IMR-90 (cell line): Measurements from ENCODE around the gene TBXAS1. TPM values are rescaled to one million over a fixed set of nuclear protein-coding genes. Genes with fewer than 3 reads are reported as not detected.
A peak's percentile ranks its signal among the peaks of the same experiment; 100 is the strongest.

Experiments used
- ATAC-seq: fragments of 200-7000 bp; cut with Tn5 transposase; 2 replicates; pipeline ENCODE4 v1.9.1; 2020; ENCODE audit warnings: low read depth, mild to moderate bottlenecking, moderate library complexity
- BruUV-seq: library from RNA; stranded (reverse); fragments of 400-500 nt; replicated peaks from 2 replicates; lab custom pipeline; 2021; lab: Mats Ljungman, UMichigan
- CTCF ChIA-PET: fragments of 300-600 bp; formaldehyde crosslinking; extraction: SDS; loops from one replicate; lab custom pipeline; 2021; ENCODE audit warnings: antibody characterized with exemption; lab: Yijun Ruan, JAX
- POLR2A ChIA-PET: fragments of 300-600 bp; sonication (Branson Sonifier 250); formaldehyde crosslinking; loops from one replicate; lab custom pipeline; 2022; ENCODE audit warnings: antibody characterized with exemption; ENCODE audit not compliant: unreplicated experiment; lab: Charles Lee
- DNase-seq: peaks from one replicate; pipeline ENCODE4 v3.0.0; 2013
- H2AFZ ChIP-seq: replicated peaks from 2 replicates; pipeline ENCODE3; 2013; ENCODE audit warnings: low read length, mild to moderate bottlenecking; ENCODE audit not compliant: poor library complexity
- H2AK5ac ChIP-seq: 2 replicates; pipeline ENCODE4 v1.6.1; 2013; ENCODE audit warnings: low read depth, low read length, inconsistent platforms
- H2AK9ac ChIP-seq: replicated peaks from 2 replicates; pipeline ENCODE3; 2013; ENCODE audit warnings: mild to moderate bottlenecking, low read depth, low read length, moderate library complexity; ENCODE audit not compliant: poor library complexity
- H2BK120ac ChIP-seq: 2 replicates; pipeline ENCODE4 v1.6.1; 2013; ENCODE audit warnings: low read depth, low read length, inconsistent platforms
- H2BK15ac ChIP-seq: 3 replicates; pipeline ENCODE4 v1.6.1; 2013; ENCODE audit warnings: low read depth, low read length, inconsistent platforms
- H2BK20ac ChIP-seq: 2 replicates; pipeline ENCODE4 v1.6.1; 2013; ENCODE audit warnings: low read depth, mild to moderate bottlenecking, inconsistent platforms, low read length, moderate library complexity
- H2BK5ac ChIP-seq: 2 replicates; pipeline ENCODE4 v1.6.1; 2013; ENCODE audit warnings: mild to moderate bottlenecking, low read depth, low read length, inconsistent platforms; ENCODE audit not compliant: poor library complexity, severe bottlenecking
- H3K14ac ChIP-seq: replicated peaks from 2 replicates; pipeline ENCODE4 v1.6.1; 2013; ENCODE audit warnings: low read depth, low read length, inconsistent platforms
- H3K18ac ChIP-seq: 2 replicates; pipeline ENCODE4 v1.6.1; 2013; ENCODE audit warnings: low read depth, low read length, control low read depth
- H3K23ac ChIP-seq: 2 replicates; pipeline ENCODE4 v1.6.1; 2013; ENCODE audit warnings: low read depth, low read length, inconsistent platforms
- H3K27ac ChIP-seq: 2 replicates; pipeline ENCODE4 v1.5.1; 2013; ENCODE audit warnings: mild to moderate bottlenecking, control low read depth, low read length; ENCODE audit not compliant: insufficient read depth
- H3K27me3 ChIP-seq: 2 replicates; pipeline ENCODE4 v1.6.1; 2013; ENCODE audit warnings: low read length; ENCODE audit not compliant: control insufficient read depth, insufficient read depth
- H3K36me3 ChIP-seq: 2 replicates; pipeline ENCODE4 v1.6.1; 2013; ENCODE audit warnings: low read length, mixed read lengths; ENCODE audit not compliant: control insufficient read depth, insufficient read depth
- H3K4ac ChIP-seq: 2 replicates; pipeline ENCODE4 v1.6.1; 2013; ENCODE audit warnings: low read depth, low read length, inconsistent platforms
- H3K4me1 ChIP-seq: 2 replicates; pipeline ENCODE4 v1.6.1; 2013; ENCODE audit warnings: low read length, mixed read lengths; ENCODE audit not compliant: control insufficient read depth, insufficient read depth
- H3K4me2 ChIP-seq: 2 replicates; pipeline ENCODE4 v1.6.1; 2013; ENCODE audit warnings: low read depth, mild to moderate bottlenecking, control low read depth, low read length, moderate library complexity
- H3K4me3 ChIP-seq: 2 replicates; pipeline ENCODE4 v1.5.1; 2013; ENCODE audit warnings: low read depth, mild to moderate bottlenecking, control low read depth, low read length, moderate library complexity; ENCODE audit not compliant: insufficient read depth
- H3K56ac ChIP-seq: 2 replicates; pipeline ENCODE4 v1.6.1; 2013; ENCODE audit warnings: low read length, inconsistent platforms; ENCODE audit not compliant: insufficient read depth; ENCODE audit errors: extremely low read depth
- H3K79me1 ChIP-seq, 2 experiments: 2 replicates each; pipeline ENCODE4 v1.6.1; 2013; ENCODE audit warnings: low read length in 2 of 2, inconsistent platforms in 1 of 2, low read depth in 1 of 2
- H3K9ac ChIP-seq: 2 replicates; pipeline ENCODE4 v1.6.1; 2013; ENCODE audit warnings: low read depth, low read length, control low read depth
- H3K9me1 ChIP-seq: 2 replicates; pipeline ENCODE4 v1.6.1; 2013; ENCODE audit warnings: low read length, inconsistent platforms; ENCODE audit not compliant: insufficient read depth
- H3K9me3 ChIP-seq: 2 replicates; pipeline ENCODE4 v1.6.1; 2013; ENCODE audit warnings: low read length; ENCODE audit not compliant: control insufficient read depth, insufficient read depth
- H4K20me1 ChIP-seq: 2 replicates; pipeline ENCODE4 v1.6.1; 2013; ENCODE audit warnings: low read length, inconsistent platforms; ENCODE audit not compliant: insufficient read depth
- H4K5ac ChIP-seq: 2 replicates; pipeline ENCODE4 v1.6.1; 2013; ENCODE audit warnings: mild to moderate bottlenecking, low read depth, low read length, control low read depth
- H4K8ac ChIP-seq, 2 experiments: 2 replicates each; pipeline ENCODE4 v1.6.1; 2013; ENCODE audit warnings: low read depth in 2 of 2, low read length in 2 of 2, control low read depth in 1 of 2, inconsistent platforms in 1 of 2
- H4K91ac ChIP-seq: 2 replicates; pipeline ENCODE4 v1.6.1; 2013; ENCODE audit warnings: low read depth, low read length, inconsistent platforms; ENCODE audit not compliant: insufficient read depth
- CHD1 ChIP-seq: IDR thresholded peaks from 2 replicates; pipeline ENCODE4 v1.6.1; 2012; ENCODE audit warnings: low read depth, low read length, improper control_type of control experiment
- CTCF ChIP-seq: conservative IDR thresholded peaks from 2 replicates; pipeline ENCODE4 v1.5.1; 2012; ENCODE audit warnings: mild to moderate bottlenecking, low read depth, low read length, improper control_type of control experiment
- MAFK ChIP-seq: IDR thresholded peaks from 2 replicates; pipeline ENCODE4 v1.6.1; 2012; ENCODE audit warnings: low read depth, low read length, improper control_type of control experiment
- MAZ ChIP-seq: IDR thresholded peaks from 2 replicates; pipeline ENCODE4 v1.6.1; 2012; ENCODE audit warnings: low read depth, mild to moderate bottlenecking, low read length, improper control_type of control experiment, moderate library complexity, borderline replicate concordance
- MXI1 ChIP-seq: IDR thresholded peaks from 2 replicates; pipeline ENCODE4 v1.6.1; 2012; ENCODE audit warnings: low read depth, mild to moderate bottlenecking, low read length, moderate library complexity, borderline replicate concordance
- NFE2L2 ChIP-seq: fragments of 150-350 bp; IDR thresholded peaks from 2 replicates; pipeline ENCODE4 v1.6.1; 2016; ENCODE audit warnings: low read depth, mild to moderate bottlenecking, low read length
- POLR2A ChIP-seq: IDR thresholded peaks from 2 replicates; pipeline ENCODE4 v1.6.1; 2012; ENCODE audit warnings: mild to moderate bottlenecking, low read depth, low read length
- RCOR1 ChIP-seq: IDR thresholded peaks from 2 replicates; pipeline ENCODE4 v1.6.1; 2012; ENCODE audit warnings: mild to moderate bottlenecking, low read length, improper control_type of control experiment; ENCODE audit not compliant: insufficient replicate concordance
- RFX5 ChIP-seq: IDR thresholded peaks from 2 replicates; pipeline ENCODE4 v1.8.0; 2012; ENCODE audit warnings: low read depth, mild to moderate bottlenecking, low read length, moderate library complexity
- WGBS, 2 experiments: methylation state at CpG; one replicate each; pipeline versions ENCODE4 v1.1.5 to v1.1.7; 2013; ENCODE audit warnings: missing lambda C conversion rate in 2 of 2; ENCODE audit not compliant: insufficient read length in 1 of 2; ENCODE audit errors: extremely low coverage in 2 of 2; 5-methylcytosine and 5-hydroxymethylcytosine counted together
- dilution Hi-C: fragments of 300-500 bp; cut with HindIII; formaldehyde crosslinking; loops from one replicate; pipeline ENCODE4 v1.14.3; 2018; ENCODE audit warnings: low sequenced_read_pairs; ENCODE audit not compliant: unreplicated experiment
- in situ Hi-C: fragments of 300-500 bp; cut with MboI; formaldehyde crosslinking; loops from 3 replicates; pipeline ENCODE4 v1.14.3; 2019; ENCODE audit warnings: low sequenced_read_pairs, inconsistent platforms, mixed read lengths
- intact Hi-C: fragments of 100-400 bp; cut with micrococcal nuclease; formaldehyde crosslinking; loops from 2 replicates; pipeline ENCODE4 v1.10.0; 2022
- polyA plus RNA-seq, 3 experiments: library from polyadenylated mRNA; depleted of rRNA; stranded (reverse); fragments of >200 nt; gene quantifications; 2 replicates each; pipeline ENCODE4 v1.2.3, GENCODE V29; 2012; ENCODE audit warnings: low replicate concordance in 1 of 3
- total RNA-seq: library from RNA; depleted of rRNA; stranded (reverse); fragments of >200 nt; gene quantifications from 2 replicates; pipeline ENCODE4 v1.2.3, GENCODE V29; 2012
- TF ChIP-seq, protein P1 (sequence below): fragments of 150-350 bp; IDR thresholded peaks from 2 replicates; pipeline ENCODE4 v1.6.1; 2016; ENCODE audit warnings: low read depth, mild to moderate bottlenecking, low read length, moderate library complexity, borderline replicate concordance

TBXAS1 gene
- total and polyA plus RNA-seq, 2 of the 4 experiments (the other 2 are of a cell fraction) = 5.9 to 10.8 TPM

DNA sequence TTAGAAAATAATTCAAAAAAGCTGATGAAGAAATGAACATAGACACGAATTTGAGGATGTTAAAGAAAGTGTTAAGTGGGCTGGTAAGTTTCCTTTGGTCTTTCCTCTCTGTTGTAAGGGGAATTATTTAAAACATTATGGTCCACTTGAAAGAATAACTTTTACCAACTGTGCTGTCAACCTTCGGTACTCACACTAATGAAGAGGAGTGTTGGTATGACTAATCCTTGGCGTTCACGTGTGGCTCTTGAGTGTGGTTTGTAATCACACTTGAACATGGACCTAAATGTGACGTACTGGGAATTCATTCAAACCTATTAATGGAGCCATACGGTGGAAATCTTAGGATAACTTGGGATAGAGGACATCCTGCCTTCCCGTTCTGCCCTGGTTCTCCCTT, 41.3 kb downstream of the TBXAS1 start:
- no peak overlapping the region for H2BK5ac ChIP-seq
- peak overlapping the region; percentile 35; the same call in 1 of the 2 replicates for H3K23ac ChIP-seq
- ATAC-seq = no peak
- H2BK20ac ChIP-seq = peak overlapping the region; percentile 48; the same call in 1 of the 2 replicates
- H3K18ac ChIP-seq = peak overlapping the region; percentile 62
- no TSS peak for BruUV-seq
- H3K9me1 ChIP-seq = peaks cover 4% of the 10 kb centered on the region; the same call in 1 of the 2 replicates
- POLR2A ChIA-PET = no interaction called here
- H3K4me1 ChIP-seq = peaks cover 13% of the 10 kb centered on the region
- H3K56ac ChIP-seq = no peak overlapping the region
- H2AK9ac ChIP-seq = no peak overlapping the region
- WGBS, 2 experiments = no CpG with 5 or more reads among the region's 7 CpGs
- H4K91ac ChIP-seq = peak overlapping the region; percentile 19; the same call in 1 of the 2 replicates
- H3K9ac ChIP-seq = no peak overlapping the region
- no peak overlapping the region for H2AFZ ChIP-seq
- H4K8ac ChIP-seq = no peak overlapping the region
- peak overlapping the region; percentile 19; the same call in 1 of the 2 replicates for H4K5ac ChIP-seq
- H3K36me3 ChIP-seq = peaks cover 5% of the 10 kb centered on the region; the same call in 1 of the 2 replicates
- H3K14ac ChIP-seq = no peak overlapping the region; the same call in 1 of the 2 replicates
- TF ChIP-seq CHD1 (no peak), MAFK (no peak), MXI1 (no peak), CTCF (no peak), NFE2L2 (no peak), RFX5 (no peak), MAZ (no peak), POLR2A (no peak), RCOR1 (no peak)
- TF ChIP-seq, protein P1, sequence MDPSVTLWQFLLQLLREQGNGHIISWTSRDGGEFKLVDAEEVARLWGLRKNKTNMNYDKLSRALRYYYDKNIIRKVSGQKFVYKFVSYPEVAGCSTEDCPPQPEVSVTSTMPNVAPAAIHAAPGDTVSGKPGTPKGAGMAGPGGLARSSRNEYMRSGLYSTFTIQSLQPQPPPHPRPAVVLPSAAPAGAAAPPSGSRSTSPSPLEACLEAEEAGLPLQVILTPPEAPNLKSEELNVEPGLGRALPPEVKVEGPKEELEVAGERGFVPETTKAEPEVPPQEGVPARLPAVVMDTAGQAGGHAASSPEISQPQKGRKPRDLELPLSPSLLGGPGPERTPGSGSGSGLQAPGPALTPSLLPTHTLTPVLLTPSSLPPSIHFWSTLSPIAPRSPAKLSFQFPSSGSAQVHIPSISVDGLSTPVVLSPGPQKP = no peak
- H2AK5ac ChIP-seq = peak overlapping the region; percentile 71; the same call in 1 of the 2 replicates
- peak overlapping the region; percentile 42; the same call in 2 of the 3 replicates for H2BK15ac ChIP-seq
- H3K4ac ChIP-seq = peak overlapping the region; percentile 2
- CTCF ChIA-PET = no interaction called here
- dilution Hi-C loops = no loop called here
- peaks cover 2% of the 10 kb centered on the region; the same call in 1 of the 2 replicates for H3K9me3 ChIP-seq
- intact Hi-C loops = loop anchor here (5.0 kb wide), 1 partner anchor 93 kb away; the partner anchor contains the start of gene HIPK2
- H3K4me2 ChIP-seq = no peak overlapping the region
- H4K20me1 ChIP-seq = no peaks in the 10 kb centered on the region
- H3K79me1 ChIP-seq = peaks cover 0 to 3% of the 10 kb centered on the region in 2 experiments; a peak in 1 of 4 replicates
- H3K27ac ChIP-seq = peak overlapping the region; percentile 71; the same call in 1 of the 2 replicates
- in situ Hi-C loops = no loop called here
- H3K4me3 ChIP-seq = no peak overlapping the region
- H2BK120ac ChIP-seq = peak overlapping the region; percentile 63
- H3K27me3 ChIP-seq = no peaks in the 10 kb centered on the region
- DNase-seq = no peak
